ENCODE data around the gene TMEM175.

DNA sequence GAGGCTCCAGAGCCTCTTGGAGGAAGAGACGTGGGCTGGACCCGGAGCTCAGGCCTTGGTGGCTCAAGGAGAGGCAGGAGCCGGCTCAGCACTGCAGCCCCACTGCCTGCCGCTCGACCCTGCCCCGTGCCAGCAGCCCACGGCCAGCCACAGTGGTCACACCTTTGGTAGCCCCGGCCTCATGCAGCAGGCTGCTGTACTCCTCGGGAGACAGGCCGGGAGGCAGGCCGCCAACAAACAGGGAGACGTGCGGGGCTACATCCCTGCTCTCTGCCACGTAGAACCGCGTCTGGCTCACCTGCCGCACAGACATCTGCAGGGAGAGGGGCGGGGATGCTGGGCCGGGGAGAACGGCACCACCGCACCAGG is 33.5 kb downstream of the TMEM175 start:
- TF ChIP-seq, protein P1, sequence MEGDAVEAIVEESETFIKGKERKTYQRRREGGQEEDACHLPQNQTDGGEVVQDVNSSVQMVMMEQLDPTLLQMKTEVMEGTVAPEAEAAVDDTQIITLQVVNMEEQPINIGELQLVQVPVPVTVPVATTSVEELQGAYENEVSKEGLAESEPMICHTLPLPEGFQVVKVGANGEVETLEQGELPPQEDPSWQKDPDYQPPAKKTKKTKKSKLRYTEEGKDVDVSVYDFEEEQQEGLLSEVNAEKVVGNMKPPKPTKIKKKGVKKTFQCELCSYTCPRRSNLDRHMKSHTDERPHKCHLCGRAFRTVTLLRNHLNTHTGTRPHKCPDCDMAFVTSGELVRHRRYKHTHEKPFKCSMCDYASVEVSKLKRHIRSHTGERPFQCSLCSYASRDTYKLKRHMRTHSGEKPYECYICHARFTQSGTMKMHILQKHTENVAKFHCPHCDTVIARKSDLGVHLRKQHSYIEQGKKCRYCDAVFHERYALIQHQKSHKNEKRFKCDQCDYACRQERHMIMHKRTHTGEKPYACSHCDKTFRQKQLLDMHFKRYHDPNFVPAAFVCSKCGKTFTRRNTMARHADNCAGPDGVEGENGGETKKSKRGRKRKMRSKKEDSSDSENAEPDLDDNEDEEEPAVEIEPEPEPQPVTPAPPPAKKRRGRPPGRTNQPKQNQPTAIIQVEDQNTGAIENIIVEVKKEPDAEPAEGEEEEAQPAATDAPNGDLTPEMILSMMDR (IDR thresholded peaks at IDR 0.05) = no peak
- TF ChIP-seq, protein P2, sequence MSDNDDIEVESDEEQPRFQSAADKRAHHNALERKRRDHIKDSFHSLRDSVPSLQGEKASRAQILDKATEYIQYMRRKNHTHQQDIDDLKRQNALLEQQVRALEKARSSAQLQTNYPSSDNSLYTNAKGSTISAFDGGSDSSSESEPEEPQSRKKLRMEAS (IDR thresholded peaks at IDR 0.05; ENCODE audit: low read depth) = no peak
- no peak for TF ChIP-seq RFX5 (IDR thresholded peaks at IDR 0.05; ENCODE audit: low read length)
- TF ChIP-seq RAD21 (IDR thresholded peaks at IDR 0.05; ENCODE audit: low read length) = no peak
- TF ChIP-seq, protein P3, sequence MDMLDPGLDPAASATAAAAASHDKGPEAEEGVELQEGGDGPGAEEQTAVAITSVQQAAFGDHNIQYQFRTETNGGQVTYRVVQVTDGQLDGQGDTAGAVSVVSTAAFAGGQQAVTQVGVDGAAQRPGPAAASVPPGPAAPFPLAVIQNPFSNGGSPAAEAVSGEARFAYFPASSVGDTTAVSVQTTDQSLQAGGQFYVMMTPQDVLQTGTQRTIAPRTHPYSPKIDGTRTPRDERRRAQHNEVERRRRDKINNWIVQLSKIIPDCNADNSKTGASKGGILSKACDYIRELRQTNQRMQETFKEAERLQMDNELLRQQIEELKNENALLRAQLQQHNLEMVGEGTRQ (IDR thresholded peaks at IDR 0.05; ENCODE audit: borderline replicate concordance, low read depth, low read length) = no peak
- no peak for TF ChIP-seq POLR2AphosphoS5 (IDR thresholded peaks at IDR 0.05; ENCODE audit: low read depth, low read length)
- TF ChIP-seq, protein P4, sequence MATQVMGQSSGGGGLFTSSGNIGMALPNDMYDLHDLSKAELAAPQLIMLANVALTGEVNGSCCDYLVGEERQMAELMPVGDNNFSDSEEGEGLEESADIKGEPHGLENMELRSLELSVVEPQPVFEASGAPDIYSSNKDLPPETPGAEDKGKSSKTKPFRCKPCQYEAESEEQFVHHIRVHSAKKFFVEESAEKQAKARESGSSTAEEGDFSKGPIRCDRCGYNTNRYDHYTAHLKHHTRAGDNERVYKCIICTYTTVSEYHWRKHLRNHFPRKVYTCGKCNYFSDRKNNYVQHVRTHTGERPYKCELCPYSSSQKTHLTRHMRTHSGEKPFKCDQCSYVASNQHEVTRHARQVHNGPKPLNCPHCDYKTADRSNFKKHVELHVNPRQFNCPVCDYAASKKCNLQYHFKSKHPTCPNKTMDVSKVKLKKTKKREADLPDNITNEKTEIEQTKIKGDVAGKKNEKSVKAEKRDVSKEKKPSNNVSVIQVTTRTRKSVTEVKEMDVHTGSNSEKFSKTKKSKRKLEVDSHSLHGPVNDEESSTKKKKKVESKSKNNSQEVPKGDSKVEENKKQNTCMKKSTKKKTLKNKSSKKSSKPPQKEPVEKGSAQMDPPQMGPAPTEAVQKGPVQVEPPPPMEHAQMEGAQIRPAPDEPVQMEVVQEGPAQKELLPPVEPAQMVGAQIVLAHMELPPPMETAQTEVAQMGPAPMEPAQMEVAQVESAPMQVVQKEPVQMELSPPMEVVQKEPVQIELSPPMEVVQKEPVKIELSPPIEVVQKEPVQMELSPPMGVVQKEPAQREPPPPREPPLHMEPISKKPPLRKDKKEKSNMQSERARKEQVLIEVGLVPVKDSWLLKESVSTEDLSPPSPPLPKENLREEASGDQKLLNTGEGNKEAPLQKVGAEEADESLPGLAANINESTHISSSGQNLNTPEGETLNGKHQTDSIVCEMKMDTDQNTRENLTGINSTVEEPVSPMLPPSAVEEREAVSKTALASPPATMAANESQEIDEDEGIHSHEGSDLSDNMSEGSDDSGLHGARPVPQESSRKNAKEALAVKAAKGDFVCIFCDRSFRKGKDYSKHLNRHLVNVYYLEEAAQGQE (IDR thresholded peaks at IDR 0.05; ENCODE audit: low read depth, low read length) = no peak
- TF ChIP-seq, protein P5, sequence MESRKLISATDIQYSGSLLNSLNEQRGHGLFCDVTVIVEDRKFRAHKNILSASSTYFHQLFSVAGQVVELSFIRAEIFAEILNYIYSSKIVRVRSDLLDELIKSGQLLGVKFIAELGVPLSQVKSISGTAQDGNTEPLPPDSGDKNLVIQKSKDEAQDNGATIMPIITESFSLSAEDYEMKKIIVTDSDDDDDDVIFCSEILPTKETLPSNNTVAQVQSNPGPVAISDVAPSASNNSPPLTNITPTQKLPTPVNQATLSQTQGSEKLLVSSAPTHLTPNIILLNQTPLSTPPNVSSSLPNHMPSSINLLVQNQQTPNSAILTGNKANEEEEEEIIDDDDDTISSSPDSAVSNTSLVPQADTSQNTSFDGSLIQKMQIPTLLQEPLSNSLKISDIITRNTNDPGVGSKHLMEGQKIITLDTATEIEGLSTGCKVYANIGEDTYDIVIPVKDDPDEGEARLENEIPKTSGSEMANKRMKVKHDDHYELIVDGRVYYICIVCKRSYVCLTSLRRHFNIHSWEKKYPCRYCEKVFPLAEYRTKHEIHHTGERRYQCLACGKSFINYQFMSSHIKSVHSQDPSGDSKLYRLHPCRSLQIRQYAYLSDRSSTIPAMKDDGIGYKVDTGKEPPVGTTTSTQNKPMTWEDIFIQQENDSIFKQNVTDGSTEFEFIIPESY (IDR thresholded peaks at IDR 0.05; ENCODE audit: borderline replicate concordance, low read depth) = no peak
- TF ChIP-seq EP300 (IDR thresholded peaks at IDR 0.05; ENCODE audit: borderline replicate concordance in 1 of 2, low read depth in 1 of 2, low read length in 1 of 2) = no peak
- no peak for TF ChIP-seq NFIC (IDR thresholded peaks at IDR 0.05; ENCODE audit: borderline replicate concordance)
- no peak for TF ChIP-seq MXI1 (IDR thresholded peaks at IDR 0.05; ENCODE audit: low read depth, low read length)

Measured in SK-N-SH (cell line).